Vagina (tissue), 2 donors: ENCODE results near the gene ARPC5.

Experiments used
- POLR2AphosphoS5 ChIP-seq, 2 donors: sonication (generic); formaldehyde crosslinking; IDR thresholded peaks; one replicate each; pipeline ENCODE4 v1.9.0; 2017; ENCODE audit warnings: antibody characterized with exemption in 2 of 2, mild to moderate bottlenecking in 2 of 2, low read depth in 1 of 2; ENCODE audit not compliant: insufficient read depth in 1 of 2
- TF ChIP-seq, protein P1 (sequence below), 3 experiments: fragments of 450-650 bp in 2 of 3; fragments of 200-600 bp in 1 of 3; sonication (generic) in 1 of 3; IDR thresholded peaks; one replicate each; pipeline ENCODE4 v1.5.1; 2017 to 2019; ENCODE audit warnings: antibody characterized with exemption in 3 of 3, mild to moderate bottlenecking in 2 of 3, moderate library complexity in 2 of 3

DNA sequence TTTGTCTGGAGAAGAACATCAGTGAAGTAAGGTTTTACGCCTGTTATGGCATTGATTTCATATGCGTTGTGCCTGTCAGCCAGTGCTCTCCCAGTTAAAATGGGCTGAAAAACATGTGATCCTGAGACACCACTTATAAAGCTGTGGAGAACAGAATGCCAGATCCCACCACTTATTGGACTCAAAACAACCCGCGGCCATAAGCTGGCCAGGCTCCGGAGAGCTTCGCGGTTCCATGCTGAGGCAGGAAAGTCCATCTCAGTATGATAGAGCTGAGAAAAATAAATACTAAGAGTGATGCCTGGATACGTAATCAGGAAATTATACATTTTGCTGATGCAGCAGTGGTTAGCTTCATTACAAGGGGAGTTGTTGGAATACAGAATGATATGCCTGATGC lies 12.5 kb upstream of the ARPC5 start:
- TF ChIP-seq POLR2AphosphoS5 (IDR thresholded peaks at IDR 0.05; ENCODE audit: insufficient read depth in 1 of 2, low read depth in 1 of 2), result no peak
- TF ChIP-seq, protein P1, sequence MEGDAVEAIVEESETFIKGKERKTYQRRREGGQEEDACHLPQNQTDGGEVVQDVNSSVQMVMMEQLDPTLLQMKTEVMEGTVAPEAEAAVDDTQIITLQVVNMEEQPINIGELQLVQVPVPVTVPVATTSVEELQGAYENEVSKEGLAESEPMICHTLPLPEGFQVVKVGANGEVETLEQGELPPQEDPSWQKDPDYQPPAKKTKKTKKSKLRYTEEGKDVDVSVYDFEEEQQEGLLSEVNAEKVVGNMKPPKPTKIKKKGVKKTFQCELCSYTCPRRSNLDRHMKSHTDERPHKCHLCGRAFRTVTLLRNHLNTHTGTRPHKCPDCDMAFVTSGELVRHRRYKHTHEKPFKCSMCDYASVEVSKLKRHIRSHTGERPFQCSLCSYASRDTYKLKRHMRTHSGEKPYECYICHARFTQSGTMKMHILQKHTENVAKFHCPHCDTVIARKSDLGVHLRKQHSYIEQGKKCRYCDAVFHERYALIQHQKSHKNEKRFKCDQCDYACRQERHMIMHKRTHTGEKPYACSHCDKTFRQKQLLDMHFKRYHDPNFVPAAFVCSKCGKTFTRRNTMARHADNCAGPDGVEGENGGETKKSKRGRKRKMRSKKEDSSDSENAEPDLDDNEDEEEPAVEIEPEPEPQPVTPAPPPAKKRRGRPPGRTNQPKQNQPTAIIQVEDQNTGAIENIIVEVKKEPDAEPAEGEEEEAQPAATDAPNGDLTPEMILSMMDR (IDR thresholded peaks at IDR 0.05), result no peak
